Ovary (tissue), 3 donors: ENCODE measurements around the gene IFT81.

Experiments used
- EP300 ChIP-seq: sonication (generic); formaldehyde crosslinking; IDR thresholded peaks from one replicate; pipeline ENCODE4 v1.6.1; 2017; ENCODE audit warnings: antibody characterized with exemption
- POLR2A ChIP-seq: fragments of 450-650 bp; IDR thresholded peaks from one replicate; pipeline ENCODE4 v1.6.1; 2017; ENCODE audit warnings: antibody characterized with exemption, mild to moderate bottlenecking, moderate library complexity
- TF ChIP-seq, protein P1 (sequence below), 3 donors: fragments of 450-650 bp in 2 of 3; fragments of 200-600 bp in 1 of 3; IDR thresholded peaks; one replicate each; pipeline versions ENCODE4 v1.5.1 to v1.8.0; 2016 to 2022; ENCODE audit warnings: antibody characterized with exemption in 3 of 3, mild to moderate bottlenecking in 1 of 3
- donor health status: DM: no; HTN: no; CAD: no.

DNA sequence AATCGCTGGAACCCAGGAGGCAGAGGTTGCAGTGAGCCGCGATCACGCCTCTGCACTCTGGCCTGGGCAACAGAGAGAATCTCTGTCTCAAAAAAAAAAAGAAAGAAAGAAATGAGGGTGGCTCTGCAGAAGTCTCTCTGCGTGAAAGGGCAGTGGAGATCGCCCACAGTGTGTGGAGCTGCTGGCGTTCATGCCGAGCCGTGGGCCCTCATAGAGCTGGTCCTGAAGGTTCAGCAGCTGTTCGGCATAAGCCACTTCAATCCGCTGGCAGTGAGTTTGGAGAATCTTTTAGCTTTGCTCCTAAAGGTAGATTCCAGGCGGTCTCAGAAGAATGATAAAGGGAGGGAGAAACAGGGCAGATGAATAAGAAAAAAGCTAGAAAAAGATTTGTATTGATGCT, 120.2 kb downstream of the IFT81 start:
- TF ChIP-seq, protein P1, sequence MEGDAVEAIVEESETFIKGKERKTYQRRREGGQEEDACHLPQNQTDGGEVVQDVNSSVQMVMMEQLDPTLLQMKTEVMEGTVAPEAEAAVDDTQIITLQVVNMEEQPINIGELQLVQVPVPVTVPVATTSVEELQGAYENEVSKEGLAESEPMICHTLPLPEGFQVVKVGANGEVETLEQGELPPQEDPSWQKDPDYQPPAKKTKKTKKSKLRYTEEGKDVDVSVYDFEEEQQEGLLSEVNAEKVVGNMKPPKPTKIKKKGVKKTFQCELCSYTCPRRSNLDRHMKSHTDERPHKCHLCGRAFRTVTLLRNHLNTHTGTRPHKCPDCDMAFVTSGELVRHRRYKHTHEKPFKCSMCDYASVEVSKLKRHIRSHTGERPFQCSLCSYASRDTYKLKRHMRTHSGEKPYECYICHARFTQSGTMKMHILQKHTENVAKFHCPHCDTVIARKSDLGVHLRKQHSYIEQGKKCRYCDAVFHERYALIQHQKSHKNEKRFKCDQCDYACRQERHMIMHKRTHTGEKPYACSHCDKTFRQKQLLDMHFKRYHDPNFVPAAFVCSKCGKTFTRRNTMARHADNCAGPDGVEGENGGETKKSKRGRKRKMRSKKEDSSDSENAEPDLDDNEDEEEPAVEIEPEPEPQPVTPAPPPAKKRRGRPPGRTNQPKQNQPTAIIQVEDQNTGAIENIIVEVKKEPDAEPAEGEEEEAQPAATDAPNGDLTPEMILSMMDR (IDR thresholded peaks at IDR 0.05) = no peak
- TF ChIP-seq EP300 (no peak), POLR2A (no peak)
